Vagina (tissue), 2 donors: ENCODE measurements around the gene SREBF2. TPM values are rescaled to one million over a fixed set of nuclear protein-coding genes. Genes with fewer than 3 reads are reported as not detected.

Experiments
- DNase-seq, 2 donors: peaks; one replicate each; pipeline ENCODE4 v3.0.0-alpha.2; 2017; ENCODE audit errors: extremely low spot score in 2 of 2
- H3K27ac ChIP-seq: fragments of 200-600 bp; sonication (generic); one replicate; pipeline ENCODE4 v1.5.1; 2019
- H3K27me3 ChIP-seq: fragments of 200-600 bp; sonication (generic); one replicate; pipeline ENCODE4 v1.5.1; 2019
- H3K36me3 ChIP-seq, 2 donors: fragments of 200-600 bp; sonication (generic); one replicate each; pipeline ENCODE4 v1.5.1; 2017 to 2019
- H3K4me1 ChIP-seq: fragments of 200-600 bp; sonication (generic); one replicate; pipeline ENCODE4 v1.5.1; 2019
- H3K4me3 ChIP-seq, 2 donors: fragments of 200-600 bp; sonication (generic); 1 replicate in 1 of 2; 2 replicates in 1 of 2; pipeline ENCODE4 v1.5.1; 2016 to 2019
- H3K9me3 ChIP-seq: fragments of 200-600 bp; sonication (generic); one replicate; pipeline ENCODE4 v1.5.1; 2019
- POLR2A ChIP-seq, 2 donors: fragments of 450-650 bp; IDR thresholded peaks; one replicate each; pipeline ENCODE4 v1.6.1; 2017; ENCODE audit warnings: antibody characterized with exemption in 2 of 2, mild to moderate bottlenecking in 2 of 2, moderate library complexity in 2 of 2
- POLR2AphosphoS5 ChIP-seq, 2 donors: sonication (generic); formaldehyde crosslinking; IDR thresholded peaks; one replicate each; pipeline ENCODE4 v1.9.0; 2017; ENCODE audit warnings: antibody characterized with exemption in 2 of 2, mild to moderate bottlenecking in 2 of 2, low read depth in 1 of 2; ENCODE audit not compliant: insufficient read depth in 1 of 2
- intact Hi-C: fragments of 100-400 bp; cut with DNase I; formaldehyde crosslinking; loops from one replicate; pipeline ENCODE4 v1.15.1; 2023
- total RNA-seq: library from RNA; depleted of rRNA; stranded (reverse); fragments of >200 nt; gene quantifications from one replicate; pipeline ENCODE4 v1.2.3, GENCODE V29; 2016
- TF ChIP-seq, protein P1 (sequence below), 3 experiments: fragments of 450-650 bp in 2 of 3; fragments of 200-600 bp in 1 of 3; sonication (generic) in 1 of 3; IDR thresholded peaks; one replicate each; pipeline ENCODE4 v1.5.1; 2017 to 2019; ENCODE audit warnings: antibody characterized with exemption in 3 of 3, mild to moderate bottlenecking in 2 of 3, moderate library complexity in 2 of 3

Gene SREBF2
- total RNA-seq, 1 donor from 2014 or later, result 98.0 TPM

- Histone ChIP-seq H3K4me1 (peaks cover 24% of the 10 kb centered on the region), H3K36me3 (no peaks in the 10 kb centered on the region), H3K27me3 (peaks cover 25% of the 10 kb centered on the region), H3K27ac (no peak overlapping the region), H3K4me3 (no peak overlapping the region), H3K9me3 (no peaks in the 10 kb centered on the region)
- TF ChIP-seq POLR2A (IDR thresholded peaks at IDR 0.05) (no peak), POLR2AphosphoS5 (IDR thresholded peaks at IDR 0.05; ENCODE audit: insufficient read depth in 1 of 2, low read depth in 1 of 2) (no peak)
- TF ChIP-seq, protein P1, sequence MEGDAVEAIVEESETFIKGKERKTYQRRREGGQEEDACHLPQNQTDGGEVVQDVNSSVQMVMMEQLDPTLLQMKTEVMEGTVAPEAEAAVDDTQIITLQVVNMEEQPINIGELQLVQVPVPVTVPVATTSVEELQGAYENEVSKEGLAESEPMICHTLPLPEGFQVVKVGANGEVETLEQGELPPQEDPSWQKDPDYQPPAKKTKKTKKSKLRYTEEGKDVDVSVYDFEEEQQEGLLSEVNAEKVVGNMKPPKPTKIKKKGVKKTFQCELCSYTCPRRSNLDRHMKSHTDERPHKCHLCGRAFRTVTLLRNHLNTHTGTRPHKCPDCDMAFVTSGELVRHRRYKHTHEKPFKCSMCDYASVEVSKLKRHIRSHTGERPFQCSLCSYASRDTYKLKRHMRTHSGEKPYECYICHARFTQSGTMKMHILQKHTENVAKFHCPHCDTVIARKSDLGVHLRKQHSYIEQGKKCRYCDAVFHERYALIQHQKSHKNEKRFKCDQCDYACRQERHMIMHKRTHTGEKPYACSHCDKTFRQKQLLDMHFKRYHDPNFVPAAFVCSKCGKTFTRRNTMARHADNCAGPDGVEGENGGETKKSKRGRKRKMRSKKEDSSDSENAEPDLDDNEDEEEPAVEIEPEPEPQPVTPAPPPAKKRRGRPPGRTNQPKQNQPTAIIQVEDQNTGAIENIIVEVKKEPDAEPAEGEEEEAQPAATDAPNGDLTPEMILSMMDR (IDR thresholded peaks at IDR 0.05), result no peak
- no peak for DNase-seq
- intact Hi-C loops, result no loop called here
These were observed 83.9 kb downstream of the SREBF2 start for GRCh38 chr22:41916745-41917358.

DNA sequence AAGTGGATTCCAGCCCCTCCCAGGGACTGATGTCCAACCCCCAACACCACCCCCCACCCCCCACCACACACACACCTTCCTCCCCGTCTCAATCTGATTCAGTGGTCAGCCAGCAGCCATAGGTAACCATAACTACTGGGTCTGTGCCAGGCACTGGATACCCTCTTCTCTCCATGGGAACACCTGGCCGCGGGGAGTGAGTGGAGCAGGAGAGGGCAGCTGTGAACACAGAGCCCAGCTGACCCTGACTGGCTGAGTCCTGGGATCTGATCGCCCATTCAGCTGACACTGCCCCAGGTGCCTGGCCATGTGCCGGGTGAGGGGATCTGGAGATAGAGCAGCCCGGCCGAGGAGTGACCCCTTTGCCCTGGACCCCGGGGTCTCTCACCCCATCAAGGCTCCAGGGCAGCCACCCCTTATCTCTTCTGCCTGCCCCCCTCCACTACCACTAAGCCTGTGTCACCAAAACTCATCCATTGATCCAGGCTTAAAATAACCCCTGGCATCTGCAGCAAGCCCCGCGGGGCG is 84.5 kb downstream of the SREBF2 start:
- Histone ChIP-seq H3K4me1 (peaks cover 24% of the 10 kb centered on the region), H3K27me3 (peaks cover 25% of the 10 kb centered on the region)

GRCh38 chr22:41917903-41918791 is 85.2 kb downstream of the SREBF2 start:
- Histone ChIP-seq H3K4me3 (no peak overlapping the region), H3K9me3 (no peaks in the 10 kb centered on the region), H3K27me3 (peaks cover 20% of the 10 kb centered on the region), H3K4me1 (peaks cover 24% of the 10 kb centered on the region), H3K36me3 (no peaks in the 10 kb centered on the region), H3K27ac (no peak overlapping the region)
- intact Hi-C loops, result no loop called here
- DNase-seq, result no peak
- TF ChIP-seq POLR2A (IDR thresholded peaks at IDR 0.05) (no peak), POLR2AphosphoS5 (IDR thresholded peaks at IDR 0.05; ENCODE audit: insufficient read depth in 1 of 2, low read depth in 1 of 2) (no peak)

More for the DNA sequence above, 84.5 kb downstream of the SREBF2 start:
- DNase-seq, result no peak
- Histone ChIP-seq H3K36me3 (no peaks in the 10 kb centered on the region), H3K4me3 (no peak overlapping the region), H3K27ac (no peak overlapping the region), H3K9me3 (no peaks in the 10 kb centered on the region)
- intact Hi-C loops, result no loop called here
- TF ChIP-seq, protein P1 (IDR thresholded peaks at IDR 0.05), result no peak
- TF ChIP-seq POLR2AphosphoS5 (IDR thresholded peaks at IDR 0.05; ENCODE audit: insufficient read depth in 1 of 2, low read depth in 1 of 2) (no peak), POLR2A (IDR thresholded peaks at IDR 0.05) (no peak)

DNA sequence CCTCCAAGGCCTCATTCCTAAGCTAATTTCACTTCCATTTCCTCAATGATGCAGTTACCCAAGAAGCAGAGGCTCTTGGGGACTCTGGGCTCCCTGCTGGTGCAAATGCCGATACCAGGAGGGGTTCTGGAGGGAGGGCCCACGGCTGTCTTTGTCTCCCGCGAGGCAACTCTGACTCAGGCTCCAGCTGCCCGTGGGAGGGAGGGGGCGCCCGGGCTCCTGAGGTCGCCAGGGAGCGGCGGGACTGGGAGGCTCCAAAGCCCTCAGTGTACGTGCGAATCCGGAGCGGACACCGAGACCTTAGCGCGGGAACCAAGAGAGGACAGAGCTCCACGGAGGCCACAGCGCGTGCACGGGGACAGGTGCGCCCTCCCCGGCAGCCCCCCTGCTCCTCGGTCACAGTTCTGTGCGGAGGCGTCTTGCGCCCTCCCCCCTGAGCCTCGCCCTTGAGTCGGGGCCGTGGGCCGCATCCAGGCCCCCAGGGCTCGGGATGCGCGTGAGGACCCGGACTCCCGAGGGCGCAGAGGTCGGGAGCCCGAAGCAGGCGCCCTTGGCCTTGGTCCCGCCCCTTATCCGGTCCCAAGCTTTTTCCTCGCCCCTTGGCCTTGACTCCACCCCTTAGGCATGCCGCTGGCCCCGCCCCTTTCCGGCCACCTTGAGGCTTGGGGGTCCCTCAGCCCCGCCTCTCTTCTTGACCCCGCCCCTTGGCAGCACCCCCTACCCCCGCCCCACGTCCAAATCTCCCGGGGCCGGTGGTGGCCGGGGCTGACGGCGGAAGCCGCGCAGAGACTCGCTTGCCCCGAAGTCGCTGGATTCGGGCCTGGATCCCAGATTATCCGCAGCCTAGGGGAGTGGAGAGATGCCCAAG is 86.7 kb downstream of the SREBF2 start:
- H3K4me3 ChIP-seq, result peak overlapping the region; percentile 44 to 48
- no peak for DNase-seq
- H3K36me3 ChIP-seq, result no peaks in the 10 kb centered on the region
- peaks cover 17% of the 10 kb centered on the region for H3K27me3 ChIP-seq
- H3K4me1 ChIP-seq, result peaks cover 24% of the 10 kb centered on the region
- H3K9me3 ChIP-seq, result no peaks in the 10 kb centered on the region
- no peak overlapping the region for H3K27ac ChIP-seq
- intact Hi-C loops, result no loop called here
- TF ChIP-seq, protein P1 (IDR thresholded peaks at IDR 0.05), result no peak
- no peak for TF ChIP-seq POLR2A (IDR thresholded peaks at IDR 0.05)
- no peak for TF ChIP-seq POLR2AphosphoS5 (IDR thresholded peaks at IDR 0.05; ENCODE audit: insufficient read depth in 1 of 2, low read depth in 1 of 2)
